Caco-2 (cell line): ENCODE measurements around the gene TRIM34. TPM values are rescaled to one million over a fixed set of nuclear protein-coding genes. Genes with fewer than 3 reads are reported as not detected.

ENCODE experiments used
- BruUV-seq: library from RNA; stranded (reverse); fragments of 400-500 nt; replicated peaks from 2 replicates; lab custom pipeline; 2021; lab: Mats Ljungman, UMichigan
- CTCF ChIA-PET: fragments of 300-600 bp; sonication (Branson Sonifier 250); formaldehyde crosslinking; loops from one replicate; lab custom pipeline; 2022; ENCODE audit warnings: antibody characterized with exemption; lab: Charles Lee
- POLR2A ChIA-PET: fragments of 300-600 bp; sonication (Branson Sonifier 250); formaldehyde crosslinking; loops from one replicate; lab custom pipeline; 2022; ENCODE audit warnings: antibody characterized with exemption; lab: Charles Lee
- DNase-seq, 2 experiments: peaks; one replicate each; pipeline versions ENCODE4 v3.0.0 to v3.0.0-alpha.2; 2020 to 2022
- H3K27me3 ChIP-seq: replicated peaks from 2 replicates; pipeline ENCODE4 v1.6.0; 2011; ENCODE audit warnings: low read length; ENCODE audit not compliant: control insufficient read depth, insufficient read depth
- H3K36me3 ChIP-seq: 2 replicates; pipeline ENCODE4 v1.5.1; 2011; ENCODE audit warnings: low read length; ENCODE audit not compliant: control insufficient read depth, insufficient read depth
- H3K4me1 ChIP-seq: fragments of 250-450 bp; sonication (Bioruptor Pico); 2 replicates; pipeline ENCODE4 v1.5.1; 2020; ENCODE audit warnings: mild to moderate bottlenecking
- H3K4me3 ChIP-seq: 2 replicates; pipeline ENCODE4 v1.5.1; 2011; ENCODE audit warnings: low read depth, mild to moderate bottlenecking, control low read depth, low read length
- H3K9me3 ChIP-seq: fragments of 250-450 bp; sonication (Bioruptor Pico); 2 replicates; pipeline ENCODE4 v1.5.1; 2020; ENCODE audit warnings: mild to moderate bottlenecking, moderate library complexity
- H3K27ac Mint-ChIP-seq: one replicate; pipeline ENCODE4 v1.8.0; 2022; ENCODE audit warnings: mixed read lengths; ENCODE audit not compliant: unreplicated experiment
- H3K27me3 Mint-ChIP-seq: one replicate; pipeline ENCODE4 v1.8.0; 2022; ENCODE audit warnings: mixed read lengths; ENCODE audit not compliant: insufficient read depth, unreplicated experiment
- H3K36me3 Mint-ChIP-seq: one replicate; pipeline ENCODE4 v1.8.0; 2022; ENCODE audit warnings: mild to moderate bottlenecking, mixed read lengths; ENCODE audit not compliant: insufficient read depth, unreplicated experiment
- H3K4me1 Mint-ChIP-seq: one replicate; pipeline ENCODE4 v1.8.0; 2022; ENCODE audit warnings: low read depth, mixed read lengths; ENCODE audit not compliant: unreplicated experiment
- H3K4me3 Mint-ChIP-seq: one replicate; pipeline ENCODE4 v1.8.0; 2022; ENCODE audit warnings: mild to moderate bottlenecking, moderate library complexity, mixed read lengths; ENCODE audit not compliant: unreplicated experiment
- H3K9me3 Mint-ChIP-seq: one replicate; pipeline ENCODE4 v1.8.0; 2022; ENCODE audit warnings: mixed read lengths; ENCODE audit not compliant: unreplicated experiment
- intact Hi-C: fragments of 100-400 bp; cut with micrococcal nuclease; formaldehyde crosslinking; loops from one replicate; pipeline ENCODE4 v1.10.0; 2022; ENCODE audit not compliant: unreplicated experiment
- total RNA-seq: library from RNA; stranded (reverse); gene quantifications from 2 replicates; pipeline ENCODE4 v1.2.3, GENCODE V29; 2022
- TF ChIP-seq, protein P1 (sequence below), 2 experiments: fragments of 200-600 bp in 1 of 2; IDR thresholded peaks; 1 replicate in 1 of 2; 2 replicates in 1 of 2; pipeline versions ENCODE4 v1.5.1 to v1.8.0; 2011 to 2022; ENCODE audit warnings: antibody characterized with exemption in 1 of 2, control low read depth in 1 of 2, inconsistent platforms in 1 of 2, low read depth in 1 of 2, low read length in 1 of 2, mild to moderate bottlenecking in 1 of 2, moderate library complexity in 1 of 2; ENCODE audit not compliant: insufficient read depth in 1 of 2, severe bottlenecking in 1 of 2, unreplicated experiment in 1 of 2

TRIM34 gene
- total RNA-seq, 1 experiment from 2014 or later: 4.3 TPM

DNA sequence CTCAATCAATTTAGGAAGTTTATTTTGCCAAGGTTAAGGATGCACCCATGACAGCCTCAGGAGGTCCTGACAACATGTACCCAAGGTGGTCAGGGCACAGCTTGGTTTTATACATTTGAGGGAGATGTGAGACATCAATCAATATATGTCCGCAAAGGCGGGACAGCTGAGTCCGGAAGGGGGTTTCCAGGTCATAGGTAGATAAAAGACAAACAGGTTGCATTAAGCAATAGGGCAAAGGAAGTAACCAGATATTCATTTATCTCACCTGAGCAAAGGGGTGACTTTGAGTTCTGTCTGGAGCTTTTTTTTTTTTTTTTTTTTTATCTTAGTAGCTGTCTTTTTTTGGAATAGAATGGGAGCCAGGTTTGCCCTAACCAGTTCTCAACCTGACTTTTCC, 2.0 kb upstream of the TRIM34 start:
- no peaks in the 10 kb centered on the region for H3K9me3 ChIP-seq
- ChIA-PET CTCF (interaction anchor here (0.6 kb wide), 1 partner anchor 61 kb away, joined by 6 read pairs; no protein-coding TSS in a partner anchor), POLR2A (interaction anchor here (0.6 kb wide), 1 partner anchor 1983 kb away, joined by 3 read pairs; no protein-coding TSS in a partner anchor)
- peak overlapping the region; percentile 3 for H3K4me3 Mint-ChIP-seq
- BruUV-seq: no TSS peak
- no peaks in the 10 kb centered on the region for H3K27me3 Mint-ChIP-seq
- H3K27ac Mint-ChIP-seq: peak overlapping the region; percentile 97
- H3K36me3 ChIP-seq: no peaks in the 10 kb centered on the region
- DNase-seq: peak; percentile 34 to 57
- H3K4me1 Mint-ChIP-seq: peaks cover 45% of the 10 kb centered on the region
- H3K9me3 Mint-ChIP-seq: no peaks in the 10 kb centered on the region
- TF ChIP-seq, protein P1, sequence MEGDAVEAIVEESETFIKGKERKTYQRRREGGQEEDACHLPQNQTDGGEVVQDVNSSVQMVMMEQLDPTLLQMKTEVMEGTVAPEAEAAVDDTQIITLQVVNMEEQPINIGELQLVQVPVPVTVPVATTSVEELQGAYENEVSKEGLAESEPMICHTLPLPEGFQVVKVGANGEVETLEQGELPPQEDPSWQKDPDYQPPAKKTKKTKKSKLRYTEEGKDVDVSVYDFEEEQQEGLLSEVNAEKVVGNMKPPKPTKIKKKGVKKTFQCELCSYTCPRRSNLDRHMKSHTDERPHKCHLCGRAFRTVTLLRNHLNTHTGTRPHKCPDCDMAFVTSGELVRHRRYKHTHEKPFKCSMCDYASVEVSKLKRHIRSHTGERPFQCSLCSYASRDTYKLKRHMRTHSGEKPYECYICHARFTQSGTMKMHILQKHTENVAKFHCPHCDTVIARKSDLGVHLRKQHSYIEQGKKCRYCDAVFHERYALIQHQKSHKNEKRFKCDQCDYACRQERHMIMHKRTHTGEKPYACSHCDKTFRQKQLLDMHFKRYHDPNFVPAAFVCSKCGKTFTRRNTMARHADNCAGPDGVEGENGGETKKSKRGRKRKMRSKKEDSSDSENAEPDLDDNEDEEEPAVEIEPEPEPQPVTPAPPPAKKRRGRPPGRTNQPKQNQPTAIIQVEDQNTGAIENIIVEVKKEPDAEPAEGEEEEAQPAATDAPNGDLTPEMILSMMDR (IDR thresholded peaks at IDR 0.05; ENCODE audit: insufficient read depth in 1 of 2, low read depth in 1 of 2, low read length in 1 of 2, severe bottlenecking in 1 of 2, unreplicated experiment in 1 of 2): no peak
- intact Hi-C loops: no loop called here
- peaks cover 7% of the 10 kb centered on the region for H3K36me3 Mint-ChIP-seq
- no peaks in the 10 kb centered on the region for H3K27me3 ChIP-seq
- no peak overlapping the region for H3K4me3 ChIP-seq
- H3K4me1 ChIP-seq: peaks cover 70% of the 10 kb centered on the region

GRCh38 chr11:5625281-5625680, 480 bp downstream of the TRIM34 start:
- H3K27me3 Mint-ChIP-seq: no peaks in the 10 kb centered on the region
- peaks cover 3% of the 10 kb centered on the region for H3K9me3 Mint-ChIP-seq
- no TSS peak for BruUV-seq
- POLR2A ChIA-PET: no interaction called here
- peaks cover 5% of the 10 kb centered on the region for H3K36me3 Mint-ChIP-seq
- TF ChIP-seq, protein P1 (IDR thresholded peaks at IDR 0.05; ENCODE audit: insufficient read depth in 1 of 2, low read depth in 1 of 2, low read length in 1 of 2, severe bottlenecking in 1 of 2, unreplicated experiment in 1 of 2): no peak
- Histone ChIP-seq H3K36me3 (no peaks in the 10 kb centered on the region), H3K4me3 (peak overlapping the region; percentile 32), H3K27me3 (no peaks in the 10 kb centered on the region), H3K4me1 (peaks cover 48% of the 10 kb centered on the region), H3K9me3 (no peaks in the 10 kb centered on the region)
- intact Hi-C loops: no loop called here
- CTCF ChIA-PET: no interaction called here
- peak overlapping the region; percentile 76 for H3K27ac Mint-ChIP-seq
- peak overlapping the region; percentile 75 for H3K4me3 Mint-ChIP-seq
- H3K4me1 Mint-ChIP-seq: peaks cover 35% of the 10 kb centered on the region
- DNase-seq: no peak

GRCh38 chr11:5626196-5626595, 1.4 kb downstream of the TRIM34 start:
- no peaks in the 10 kb centered on the region for H3K27me3 ChIP-seq
- CTCF ChIA-PET: no interaction called here

More at GRCh38 chr11:5626196-5626595, 1.4 kb downstream of the TRIM34 start:
- BruUV-seq: no TSS peak
- no peaks in the 10 kb centered on the region for H3K9me3 ChIP-seq
- DNase-seq: no peak
- no peaks in the 10 kb centered on the region for H3K36me3 ChIP-seq
- no peaks in the 10 kb centered on the region for H3K27me3 Mint-ChIP-seq
- peaks cover 26% of the 10 kb centered on the region for H3K4me1 Mint-ChIP-seq
- peak overlapping the region; percentile 76 for H3K27ac Mint-ChIP-seq
- no peak overlapping the region for H3K4me3 ChIP-seq
- TF ChIP-seq, protein P1 (IDR thresholded peaks at IDR 0.05; ENCODE audit: insufficient read depth in 1 of 2, low read depth in 1 of 2, low read length in 1 of 2, severe bottlenecking in 1 of 2, unreplicated experiment in 1 of 2): no peak
- intact Hi-C loops: no loop called here
- peak overlapping the region; percentile 75 for H3K4me3 Mint-ChIP-seq
- H3K4me1 ChIP-seq: peaks cover 40% of the 10 kb centered on the region
- peaks cover 9% of the 10 kb centered on the region for H3K9me3 Mint-ChIP-seq
- POLR2A ChIA-PET: no interaction called here
- no peaks in the 10 kb centered on the region for H3K36me3 Mint-ChIP-seq
